RWPE1 (cell line): ENCODE data around the gene ST6GALNAC3.
"Not testable (repeated sequence)": the region's sequence is repeated elsewhere in the genome, so short reads cannot be mapped to it uniquely, and the experiment has no call there.

Source experiments
- CTCF ChIA-PET: fragments of 350-600 bp; sonication (Branson Sonifier 250); formaldehyde crosslinking; extraction: SDS; loops from one replicate; lab custom pipeline; 2021; lab: Yijun Ruan, JAX
- POLR2A ChIA-PET: fragments of 400-600 bp; formaldehyde crosslinking; extraction: SDS; loops from one replicate; lab custom pipeline; 2020; ENCODE audit warnings: antibody characterized with exemption; ENCODE audit not compliant: low non-redundant PET; lab: Yijun Ruan, JAX
- DNase-seq: peaks from one replicate; pipeline ENCODE4 v3.0.0; 2012; ENCODE audit warnings: low spot score
- H3K27ac ChIP-seq: fragments of 450-650 bp; 2 replicates; pipeline ENCODE4 v1.5.1; 2017
- CTCF ChIP-seq: fragments of 450-650 bp; conservative IDR thresholded peaks from 2 replicates; pipeline ENCODE4 v1.5.1; 2017; ENCODE audit warnings: low read depth, mild to moderate bottlenecking

The ST6GALNAC3 gene

GRCh38 chr1:76240316-76240715 lies 165.8 kb downstream of the ST6GALNAC3 start:
- no peak for DNase-seq
- ChIA-PET CTCF (no interaction called here), POLR2A (no interaction called here)
- TF ChIP-seq CTCF: no peak
- no peak overlapping the region for H3K27ac ChIP-seq

- CTCF ChIA-PET, POLR2A ChIA-PET, H3K27ac ChIP-seq, DNase-seq: not testable (repeated sequence)
Measured at GRCh38 chr1:76242587-76242986, 168.0 kb downstream of the ST6GALNAC3 start.

GRCh38 chr1:76247261-76247852 lies 172.8 kb downstream of the ST6GALNAC3 start:
- ChIA-PET POLR2A (no interaction called here), CTCF (no interaction called here)
- H3K27ac ChIP-seq: no peak overlapping the region
- no peak for DNase-seq
- no peak for TF ChIP-seq CTCF

GRCh38 chr1:76250271-76250670 lies 175.7 kb downstream of the ST6GALNAC3 start:
- ChIA-PET CTCF (no interaction called here), POLR2A (no interaction called here)
- no peak for DNase-seq
- TF ChIP-seq CTCF: no peak
- no peak overlapping the region for H3K27ac ChIP-seq

- ChIA-PET CTCF (interaction anchor here (0.6 kb wide), 1 partner anchor 238 kb away, joined by 3 read pairs; no protein-coding TSS in a partner anchor), POLR2A (no interaction called here)
- no peak for DNase-seq
- TF ChIP-seq CTCF: no peak
- no peak overlapping the region for H3K27ac ChIP-seq
Measured at GRCh38 chr1:76252431-76252830, 177.9 kb downstream of the ST6GALNAC3 start.

- H3K27ac ChIP-seq: no peak overlapping the region
- ChIA-PET POLR2A (no interaction called here), CTCF (no interaction called here)
- no peak for DNase-seq
- no peak for TF ChIP-seq CTCF
Measured at GRCh38 chr1:76254104-76255030, 179.8 kb downstream of the ST6GALNAC3 start.
